Measurements from ENCODE around the gene PDE1A.

Gene PDE1A

GRCh38 chr2:182261860-182262387 is 164.9 kb downstream of the PDE1A start:
- DNase-seq = no peak

GRCh38 chr2:182259629-182260150 is 167.1 kb downstream of the PDE1A start:
- DNase-seq = no peak

- DNase-seq = no peak
Observed at GRCh38 chr2:182252534-182252933, 174.3 kb downstream of the PDE1A start.

- no peak for DNase-seq
Observed at GRCh38 chr2:182248898-182249297, 177.9 kb downstream of the PDE1A start.

- no peak for DNase-seq
Observed at GRCh38 chr2:182248362-182248761, 178.5 kb downstream of the PDE1A start.

- no peak for DNase-seq
Observed at GRCh38 chr2:182247831-182248230, 179.0 kb downstream of the PDE1A start.

- no peak for DNase-seq
Observed at GRCh38 chr2:182245963-182246362, 180.9 kb downstream of the PDE1A start.

GRCh38 chr2:182242609-182243008 is 184.2 kb downstream of the PDE1A start:
- no peak for DNase-seq

GRCh38 chr2:182241936-182242335 is 184.9 kb downstream of the PDE1A start:
- no peak for DNase-seq

- no peak for DNase-seq
Observed at GRCh38 chr2:182240862-182241371, 185.9 kb downstream of the PDE1A start.

- no peak for DNase-seq
Observed at GRCh38 chr2:182230561-182230960, 196.3 kb downstream of the PDE1A start.

GRCh38 chr2:182229297-182229696 is 197.5 kb downstream of the PDE1A start:
- DNase-seq = no peak

GRCh38 chr2:182228741-182229140 is 198.1 kb downstream of the PDE1A start:
- DNase-seq = no peak

- peak; percentile 44 to 56 for DNase-seq
Observed at GRCh38 chr2:182228073-182228473, 198.8 kb downstream of the PDE1A start.

GRCh38 chr2:182226807-182227206 is 200.0 kb downstream of the PDE1A start:
- no peak for DNase-seq

GRCh38 chr2:182224669-182225068 is 202.2 kb downstream of the PDE1A start:
- DNase-seq = no peak

GRCh38 chr2:182220998-182221397 is 205.8 kb downstream of the PDE1A start:
- DNase-seq = no peak

- no peak for DNase-seq
Observed at GRCh38 chr2:182220335-182220734, 206.5 kb downstream of the PDE1A start.

GRCh38 chr2:182210669-182211068 is 216.2 kb downstream of the PDE1A start:
- no peak for DNase-seq

GRCh38 chr2:182208421-182208820 is 218.4 kb downstream of the PDE1A start:
- no peak for DNase-seq

GRCh38 chr2:182207049-182207746 is 219.6 kb downstream of the PDE1A start:
- DNase-seq = no peak

- DNase-seq = no peak
Observed at GRCh38 chr2:182197529-182197928, 229.3 kb downstream of the PDE1A start.

- DNase-seq = no peak
Observed at GRCh38 chr2:182193291-182193690, 233.5 kb downstream of the PDE1A start.

GRCh38 chr2:182191061-182191460 is 235.8 kb downstream of the PDE1A start:
- DNase-seq = no peak

- DNase-seq = no peak
Observed at GRCh38 chr2:182187130-182187529, 239.7 kb downstream of the PDE1A start.
